ENCODE measurements around the gene TMEM163. TPM values are rescaled to one million over a fixed set of nuclear protein-coding genes. Genes with fewer than 3 reads are reported as not detected.

Gene TMEM163
- total RNA-seq, 6 experiments from 2014 or later: 0.06 to 0.20 (median 0.07) TPM; not detected in 3

DNA sequence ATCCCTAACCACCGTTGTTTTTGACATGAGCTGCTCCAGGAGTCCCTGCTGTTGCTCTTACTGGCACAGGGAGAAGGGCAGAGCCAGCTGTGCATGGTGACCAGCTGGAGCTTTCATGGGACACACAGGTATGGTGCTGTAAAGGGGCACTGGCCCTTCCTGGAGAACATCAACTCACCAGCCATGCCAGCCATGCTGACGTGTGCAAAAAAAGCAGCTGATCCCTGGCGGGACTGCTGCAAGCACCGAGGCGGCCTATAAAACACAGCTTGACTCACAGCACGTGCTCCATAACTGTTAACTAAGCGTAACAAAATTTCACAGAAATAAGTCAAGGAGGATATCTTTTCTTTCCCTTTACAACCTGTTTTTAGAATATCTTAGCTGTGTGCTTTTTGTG, 165.1 kb downstream of the TMEM163 start:
- Histone ChIP-seq H3K27ac (no peak overlapping the region), H3K36me3 (no peaks in the 10 kb centered on the region), H3K9me3 (no peaks in the 10 kb centered on the region), H3K27me3 (no peaks in the 10 kb centered on the region), H3K4me3 (no peak overlapping the region), H3K4me1 (no peaks in the 10 kb centered on the region)
- WGBS (ENCODE audit: insufficient coverage, low coverage, low lambda C conversion rate, missing lambda C conversion rate): 81% methylated on average over 4 of the region's 7 CpGs
- ATAC-seq: no peak
- no peak for TF ChIP-seq POLR2A (IDR thresholded peaks at IDR 0.05)
- TF ChIP-seq, protein P1, sequence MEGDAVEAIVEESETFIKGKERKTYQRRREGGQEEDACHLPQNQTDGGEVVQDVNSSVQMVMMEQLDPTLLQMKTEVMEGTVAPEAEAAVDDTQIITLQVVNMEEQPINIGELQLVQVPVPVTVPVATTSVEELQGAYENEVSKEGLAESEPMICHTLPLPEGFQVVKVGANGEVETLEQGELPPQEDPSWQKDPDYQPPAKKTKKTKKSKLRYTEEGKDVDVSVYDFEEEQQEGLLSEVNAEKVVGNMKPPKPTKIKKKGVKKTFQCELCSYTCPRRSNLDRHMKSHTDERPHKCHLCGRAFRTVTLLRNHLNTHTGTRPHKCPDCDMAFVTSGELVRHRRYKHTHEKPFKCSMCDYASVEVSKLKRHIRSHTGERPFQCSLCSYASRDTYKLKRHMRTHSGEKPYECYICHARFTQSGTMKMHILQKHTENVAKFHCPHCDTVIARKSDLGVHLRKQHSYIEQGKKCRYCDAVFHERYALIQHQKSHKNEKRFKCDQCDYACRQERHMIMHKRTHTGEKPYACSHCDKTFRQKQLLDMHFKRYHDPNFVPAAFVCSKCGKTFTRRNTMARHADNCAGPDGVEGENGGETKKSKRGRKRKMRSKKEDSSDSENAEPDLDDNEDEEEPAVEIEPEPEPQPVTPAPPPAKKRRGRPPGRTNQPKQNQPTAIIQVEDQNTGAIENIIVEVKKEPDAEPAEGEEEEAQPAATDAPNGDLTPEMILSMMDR (IDR thresholded peaks at IDR 0.05): no peak
- DNase-seq: no peak
- intact Hi-C loops (cut with DNase I): no loop called here

DNA sequence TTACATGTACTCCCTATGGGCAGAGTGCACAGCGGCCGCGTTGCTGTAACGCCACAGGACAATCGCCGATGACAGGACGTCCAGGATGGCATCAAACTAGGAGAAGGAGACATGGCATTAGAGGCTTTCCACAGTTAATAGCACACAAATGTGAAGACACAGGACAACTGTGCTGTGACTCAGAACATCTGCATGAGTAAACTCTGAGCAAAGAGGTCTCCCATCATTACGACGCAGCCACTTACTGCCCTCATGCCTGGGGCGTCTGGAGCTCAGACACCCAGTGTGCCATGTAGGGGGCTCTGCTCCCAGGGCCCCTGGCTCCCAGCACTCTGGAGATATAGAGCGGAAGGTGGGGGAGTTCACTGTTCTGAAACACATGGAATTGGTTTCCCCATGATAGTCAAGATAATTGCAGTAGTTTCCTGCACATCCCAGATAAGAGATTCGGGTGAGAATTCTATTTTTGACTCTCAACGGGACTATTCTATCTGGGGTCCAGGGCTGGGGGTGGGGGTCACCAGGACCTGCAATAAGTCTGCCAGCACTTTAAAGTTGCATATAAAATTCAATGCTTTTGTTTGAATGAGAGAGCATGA, 168.1 kb downstream of the TMEM163 start:
- H3K4me3 ChIP-seq: no peak overlapping the region
- TF ChIP-seq POLR2A (IDR thresholded peaks at IDR 0.05): no peak
- TF ChIP-seq, protein P1 (IDR thresholded peaks at IDR 0.05): no peak
- WGBS (ENCODE audit: insufficient coverage, low coverage, low lambda C conversion rate, missing lambda C conversion rate): 66% methylated on average over 5 of the region's 13 CpGs

DNA sequence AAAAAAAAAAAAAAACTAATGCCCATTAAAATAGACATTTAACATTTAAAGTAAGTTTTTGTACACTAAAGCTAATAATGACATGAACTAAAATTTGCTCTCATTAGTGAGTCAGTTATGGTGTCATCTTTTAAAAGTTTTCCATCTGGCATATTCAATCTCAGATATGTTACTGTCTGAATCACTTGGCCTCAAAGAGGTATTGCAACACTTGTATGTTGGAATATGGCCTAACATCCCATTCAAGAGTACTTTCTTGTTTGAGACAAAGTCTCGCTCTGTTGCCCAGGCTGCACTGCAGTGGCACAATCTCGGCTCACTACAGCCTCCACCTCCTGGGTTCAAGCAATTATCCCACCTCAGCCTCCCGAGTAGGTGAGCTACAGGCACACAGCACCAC, 169.7 kb downstream of the TMEM163 start:
- Histone ChIP-seq H3K4me3 (no peak overlapping the region), H3K4me1 (no peaks in the 10 kb centered on the region), H3K27me3 (no peaks in the 10 kb centered on the region), H3K27ac (no peak overlapping the region), H3K36me3 (no peaks in the 10 kb centered on the region), H3K9me3 (no peaks in the 10 kb centered on the region)
- intact Hi-C loops (cut with DNase I): no loop called here
- DNase-seq (no peak), ATAC-seq (peak in 2 of 4 donors; percentile 26 to 37)
- TF ChIP-seq, protein P1 (IDR thresholded peaks at IDR 0.05): no peak
- TF ChIP-seq POLR2A (IDR thresholded peaks at IDR 0.05): no peak
- WGBS (ENCODE audit: insufficient coverage, low coverage, low lambda C conversion rate, missing lambda C conversion rate): 56% methylated on average over 3 of the region's 3 CpGs

More for the DNA sequence above, 168.1 kb downstream of the TMEM163 start:
- H3K27ac ChIP-seq: no peak overlapping the region
- intact Hi-C loops (cut with DNase I): no loop called here
- DNase-seq: no peak
- H3K36me3 ChIP-seq: no peaks in the 10 kb centered on the region
- H3K9me3 ChIP-seq: no peaks in the 10 kb centered on the region
- H3K27me3 ChIP-seq: no peaks in the 10 kb centered on the region
- H3K4me1 ChIP-seq: no peaks in the 10 kb centered on the region
- no peak for ATAC-seq

DNA sequence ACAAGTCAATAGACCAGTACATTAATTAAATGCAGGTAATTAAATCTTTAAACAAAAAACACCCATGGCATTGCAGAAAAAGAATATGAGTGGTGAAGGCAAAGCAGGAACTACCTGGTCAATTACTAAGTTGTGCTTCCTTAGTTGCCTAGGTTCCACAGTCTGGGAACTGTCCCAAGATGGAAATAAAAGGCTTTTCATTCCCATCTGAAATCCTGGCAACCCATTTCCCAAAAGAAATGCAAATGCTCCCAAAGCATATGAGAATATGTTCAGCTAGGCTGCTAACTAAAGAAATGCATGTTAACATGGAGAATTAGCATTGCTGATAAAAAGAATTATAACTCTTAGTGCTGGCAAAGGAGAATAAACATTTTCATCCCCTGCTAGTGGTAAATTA, 177.8 kb downstream of the TMEM163 start:
- intact Hi-C loops (cut with DNase I): no loop called here
- H3K27me3 ChIP-seq: no peaks in the 10 kb centered on the region
- no peaks in the 10 kb centered on the region for H3K36me3 ChIP-seq
- no peak overlapping the region for H3K27ac ChIP-seq
- H3K9me3 ChIP-seq: no peaks in the 10 kb centered on the region
- no peak overlapping the region for H3K4me3 ChIP-seq
- ATAC-seq: no peak
- TF ChIP-seq, protein P1 (IDR thresholded peaks at IDR 0.05): no peak
- H3K4me1 ChIP-seq: no peaks in the 10 kb centered on the region
- DNase-seq: no peak

DNA sequence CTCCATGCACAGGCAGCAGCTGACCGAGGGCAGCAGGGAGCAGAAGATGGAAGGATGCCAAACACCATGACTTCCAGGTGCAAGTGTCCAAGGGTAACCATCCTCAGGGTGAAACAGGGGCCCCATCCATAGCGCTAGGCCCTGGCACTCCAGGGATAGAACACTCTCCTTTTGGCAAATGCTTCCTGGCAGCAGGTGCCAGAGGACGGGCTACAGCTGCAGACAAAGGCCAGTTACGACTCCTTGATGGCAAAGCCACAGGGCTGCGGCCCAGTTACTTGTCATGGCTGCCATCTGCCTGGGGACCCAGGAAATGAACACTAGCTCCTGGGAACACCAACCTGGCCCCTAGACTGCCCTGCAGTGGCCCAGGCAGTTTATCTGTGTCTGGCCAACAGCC, 178.8 kb downstream of the TMEM163 start:
- 83% methylated on average over 1 of the region's 5 CpGs for WGBS (ENCODE audit: insufficient coverage, low coverage, low lambda C conversion rate, missing lambda C conversion rate)

More for the DNA sequence above, 178.8 kb downstream of the TMEM163 start:
- no peak overlapping the region for H3K4me3 ChIP-seq
- no peak overlapping the region for H3K27ac ChIP-seq
- ATAC-seq: no peak
- TF ChIP-seq, protein P1 (IDR thresholded peaks at IDR 0.05): no peak
- no peak for TF ChIP-seq POLR2A (IDR thresholded peaks at IDR 0.05)
- H3K9me3 ChIP-seq: no peaks in the 10 kb centered on the region
- no peaks in the 10 kb centered on the region for H3K27me3 ChIP-seq
- H3K36me3 ChIP-seq: no peaks in the 10 kb centered on the region
- no peaks in the 10 kb centered on the region for H3K4me1 ChIP-seq
- intact Hi-C loops (cut with DNase I): no loop called here
- DNase-seq: no peak
